Activated naive CD8-positive, alpha-beta T cell treated with anti-CD3 and anti-CD28 coated beads for 36 hours (primary cell): ENCODE measurements around the gene PDHX. TPM values are rescaled to one million over a fixed set of nuclear protein-coding genes. Genes with fewer than 3 reads are reported as not detected.
"Not testable (repeated sequence)": the region's sequence is repeated elsewhere in the genome, so short reads cannot be mapped to it uniquely, and the experiment has no call there.

Experiments
- DNase-seq: peaks from one replicate; pipeline ENCODE4 v3.0.0; 2021
- H3K27ac Mint-ChIP-seq: one replicate; pipeline ENCODE4 v1.8.0; 2022; ENCODE audit warnings: mild to moderate bottlenecking, moderate library complexity, mixed read lengths
- H3K27me3 Mint-ChIP-seq: one replicate; pipeline ENCODE4 v1.8.0; 2022; ENCODE audit warnings: mild to moderate bottlenecking, mixed read lengths
- H3K36me3 Mint-ChIP-seq: one replicate; pipeline ENCODE4 v1.8.0; 2021; ENCODE audit warnings: mild to moderate bottlenecking, mixed read lengths
- H3K4me1 Mint-ChIP-seq: one replicate; pipeline ENCODE4 v1.8.0; 2021; ENCODE audit warnings: mixed read lengths
- H3K4me3 Mint-ChIP-seq: one replicate; pipeline ENCODE4 v1.8.0; 2022; ENCODE audit warnings: mild to moderate bottlenecking, moderate library complexity, mixed read lengths
- H3K9me3 Mint-ChIP-seq: one replicate; pipeline ENCODE4 v1.8.0; 2022; ENCODE audit warnings: mixed read lengths
- total RNA-seq, 2 experiments: library from RNA; stranded (reverse); gene quantifications; one replicate each; pipeline ENCODE4 v1.2.3, GENCODE V29; 2021

PDHX gene
- total RNA-seq, 2 experiments from 2014 or later, result 45.3 to 46.9 TPM

GRCh38 chr11:34899633-34900016, 16.8 kb upstream of the PDHX start:
- Mint-ChIP-seq H3K36me3 (peaks cover 73% of the 10 kb centered on the region), H3K27me3 (no peaks in the 10 kb centered on the region), H3K4me3 (no peak overlapping the region), H3K9me3 (peaks cover 34% of the 10 kb centered on the region), H3K27ac (no peak overlapping the region), H3K4me1 (peaks cover 4% of the 10 kb centered on the region)
- DNase-seq, result peak; percentile 7

- Mint-ChIP-seq H3K9me3 (peaks cover 20% of the 10 kb centered on the region), H3K4me1 (peaks cover 4% of the 10 kb centered on the region), H3K4me3 (no peak overlapping the region), H3K36me3 (peaks cover 60% of the 10 kb centered on the region), H3K27me3 (no peaks in the 10 kb centered on the region), H3K27ac (no peak overlapping the region)
- DNase-seq, result no peak
Observed at GRCh38 chr11:34904421-34904955, 11.9 kb upstream of the PDHX start.

- Mint-ChIP-seq H3K27ac (no peak overlapping the region), H3K4me1 (peaks cover 4% of the 10 kb centered on the region), H3K36me3 (peaks cover 48% of the 10 kb centered on the region), H3K4me3 (no peak overlapping the region), H3K9me3 (peaks cover 12% of the 10 kb centered on the region), H3K27me3 (no peaks in the 10 kb centered on the region)
- DNase-seq, result no peak
Observed at GRCh38 chr11:34905666-34906065, 10.8 kb upstream of the PDHX start.

- peaks cover 30% of the 10 kb centered on the region for H3K36me3 Mint-ChIP-seq
- H3K27me3 Mint-ChIP-seq, result no peaks in the 10 kb centered on the region
- DNase-seq, result no peak
- H3K4me3 Mint-ChIP-seq, result no peak overlapping the region
- H3K4me1 Mint-ChIP-seq, result peaks cover 8% of the 10 kb centered on the region
- H3K27ac Mint-ChIP-seq, result no peak overlapping the region
- H3K9me3 Mint-ChIP-seq, result peaks cover 6% of the 10 kb centered on the region
Observed at GRCh38 chr11:34907934-34908593, 8.4 kb upstream of the PDHX start.

GRCh38 chr11:34909415-34909814, 7.0 kb upstream of the PDHX start:
- Mint-ChIP-seq H3K27me3 (no peaks in the 10 kb centered on the region), H3K27ac (no peak overlapping the region), H3K9me3 (peaks cover 2% of the 10 kb centered on the region), H3K4me1 (peaks cover 12% of the 10 kb centered on the region), H3K4me3 (no peak overlapping the region), H3K36me3 (peaks cover 29% of the 10 kb centered on the region)
- no peak for DNase-seq

GRCh38 chr11:34909955-34910354, 6.5 kb upstream of the PDHX start:
- Mint-ChIP-seq H3K27me3 (no peaks in the 10 kb centered on the region), H3K36me3 (peaks cover 24% of the 10 kb centered on the region), H3K4me1 (peaks cover 13% of the 10 kb centered on the region), H3K27ac (no peak overlapping the region), H3K9me3 (peaks cover 1% of the 10 kb centered on the region), H3K4me3 (no peak overlapping the region)
- no peak for DNase-seq

GRCh38 chr11:34910817-34911216, 5.6 kb upstream of the PDHX start:
- Mint-ChIP-seq H3K27me3 (no peaks in the 10 kb centered on the region), H3K4me3 (no peak overlapping the region), H3K4me1 (peaks cover 16% of the 10 kb centered on the region), H3K27ac (no peak overlapping the region), H3K36me3 (peaks cover 21% of the 10 kb centered on the region), H3K9me3 (peaks cover 1% of the 10 kb centered on the region)
- DNase-seq, result no peak

- no peak for DNase-seq
- H3K4me1 Mint-ChIP-seq, result peaks cover 16% of the 10 kb centered on the region
- H3K4me3 Mint-ChIP-seq, result no peak overlapping the region
- H3K9me3 Mint-ChIP-seq, result peaks cover 1% of the 10 kb centered on the region
- H3K27ac Mint-ChIP-seq, result no peak overlapping the region
- H3K27me3 Mint-ChIP-seq, result no peaks in the 10 kb centered on the region
- peaks cover 15% of the 10 kb centered on the region for H3K36me3 Mint-ChIP-seq
Observed at GRCh38 chr11:34911676-34912075, 4.7 kb upstream of the PDHX start.

GRCh38 chr11:34913556-34913955, 2.9 kb upstream of the PDHX start:
- peaks cover 15% of the 10 kb centered on the region for H3K36me3 Mint-ChIP-seq
- H3K4me3 Mint-ChIP-seq, H3K27me3 Mint-ChIP-seq, H3K9me3 Mint-ChIP-seq, H3K27ac Mint-ChIP-seq, DNase-seq: not testable (repeated sequence)
- H3K4me1 Mint-ChIP-seq, result peaks cover 28% of the 10 kb centered on the region

- peak overlapping the region; percentile 85 for H3K27ac Mint-ChIP-seq
- peaks cover 29% of the 10 kb centered on the region for H3K4me1 Mint-ChIP-seq
- DNase-seq, result no peak
- H3K27me3 Mint-ChIP-seq, result no peaks in the 10 kb centered on the region
- H3K9me3 Mint-ChIP-seq, result peaks cover 1% of the 10 kb centered on the region
- peaks cover 15% of the 10 kb centered on the region for H3K36me3 Mint-ChIP-seq
- peak overlapping the region; percentile 86 for H3K4me3 Mint-ChIP-seq
Observed at GRCh38 chr11:34915136-34916014, 1.0 kb upstream of the PDHX start.

GRCh38 chr11:34916843-34917770, 689 bp downstream of the PDHX start:
- Mint-ChIP-seq H3K27ac (peak overlapping the region; percentile 85), H3K27me3 (no peaks in the 10 kb centered on the region), H3K9me3 (peaks cover 1% of the 10 kb centered on the region), H3K4me3 (peak overlapping the region; percentile 86), H3K4me1 (peaks cover 32% of the 10 kb centered on the region), H3K36me3 (peaks cover 15% of the 10 kb centered on the region)
- DNase-seq, result no peak

- no peaks in the 10 kb centered on the region for H3K9me3 Mint-ChIP-seq
- DNase-seq, result no peak
- peaks cover 18% of the 10 kb centered on the region for H3K4me1 Mint-ChIP-seq
- no peak overlapping the region for H3K4me3 Mint-ChIP-seq
- H3K27me3 Mint-ChIP-seq, result no peaks in the 10 kb centered on the region
- H3K36me3 Mint-ChIP-seq, result no peaks in the 10 kb centered on the region
- no peak overlapping the region for H3K27ac Mint-ChIP-seq
Observed at GRCh38 chr11:34921156-34921555, 4.7 kb downstream of the PDHX start.

GRCh38 chr11:34924714-34925113, 8.3 kb downstream of the PDHX start:
- Mint-ChIP-seq H3K4me3 (no peak overlapping the region), H3K36me3 (no peaks in the 10 kb centered on the region), H3K4me1 (peaks cover 11% of the 10 kb centered on the region), H3K27ac (no peak overlapping the region), H3K9me3 (no peaks in the 10 kb centered on the region), H3K27me3 (no peaks in the 10 kb centered on the region)
- DNase-seq, result no peak

GRCh38 chr11:34926101-34926830, 9.8 kb downstream of the PDHX start:
- Mint-ChIP-seq H3K4me1 (peaks cover 14% of the 10 kb centered on the region), H3K36me3 (no peaks in the 10 kb centered on the region), H3K9me3 (no peaks in the 10 kb centered on the region), H3K27me3 (no peaks in the 10 kb centered on the region), H3K27ac (no peak overlapping the region), H3K4me3 (no peak overlapping the region)
- no peak for DNase-seq
